Measurements from ENCODE around the gene SPNS2.

DNA sequence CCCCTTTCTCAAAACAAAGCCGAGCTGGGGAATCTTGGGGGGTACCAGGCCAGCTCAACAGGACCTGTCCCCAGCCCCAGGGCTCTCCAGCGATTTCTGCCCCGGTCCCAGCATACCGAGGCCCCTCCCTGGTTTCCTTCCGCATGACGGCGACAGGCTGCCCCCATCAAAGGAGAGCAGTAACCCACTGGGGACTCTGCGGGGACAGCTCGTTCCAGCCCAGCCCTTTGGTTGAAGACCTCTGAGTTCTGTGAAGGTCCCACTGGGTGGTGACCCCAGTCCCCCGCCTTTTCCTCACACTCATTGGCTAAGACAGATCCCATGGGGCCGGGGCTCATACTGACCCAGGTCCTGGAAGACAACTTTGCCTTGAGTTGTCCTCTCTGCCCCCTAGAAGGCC, 89.7 kb downstream of the SPNS2 start:
- TF ChIP-seq ELF1 (IDR thresholded peaks at IDR 0.05): no peak
- TF ChIP-seq, protein P1, sequence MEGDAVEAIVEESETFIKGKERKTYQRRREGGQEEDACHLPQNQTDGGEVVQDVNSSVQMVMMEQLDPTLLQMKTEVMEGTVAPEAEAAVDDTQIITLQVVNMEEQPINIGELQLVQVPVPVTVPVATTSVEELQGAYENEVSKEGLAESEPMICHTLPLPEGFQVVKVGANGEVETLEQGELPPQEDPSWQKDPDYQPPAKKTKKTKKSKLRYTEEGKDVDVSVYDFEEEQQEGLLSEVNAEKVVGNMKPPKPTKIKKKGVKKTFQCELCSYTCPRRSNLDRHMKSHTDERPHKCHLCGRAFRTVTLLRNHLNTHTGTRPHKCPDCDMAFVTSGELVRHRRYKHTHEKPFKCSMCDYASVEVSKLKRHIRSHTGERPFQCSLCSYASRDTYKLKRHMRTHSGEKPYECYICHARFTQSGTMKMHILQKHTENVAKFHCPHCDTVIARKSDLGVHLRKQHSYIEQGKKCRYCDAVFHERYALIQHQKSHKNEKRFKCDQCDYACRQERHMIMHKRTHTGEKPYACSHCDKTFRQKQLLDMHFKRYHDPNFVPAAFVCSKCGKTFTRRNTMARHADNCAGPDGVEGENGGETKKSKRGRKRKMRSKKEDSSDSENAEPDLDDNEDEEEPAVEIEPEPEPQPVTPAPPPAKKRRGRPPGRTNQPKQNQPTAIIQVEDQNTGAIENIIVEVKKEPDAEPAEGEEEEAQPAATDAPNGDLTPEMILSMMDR (IDR thresholded peaks at IDR 0.05): no peak
- TF ChIP-seq, protein P2, sequence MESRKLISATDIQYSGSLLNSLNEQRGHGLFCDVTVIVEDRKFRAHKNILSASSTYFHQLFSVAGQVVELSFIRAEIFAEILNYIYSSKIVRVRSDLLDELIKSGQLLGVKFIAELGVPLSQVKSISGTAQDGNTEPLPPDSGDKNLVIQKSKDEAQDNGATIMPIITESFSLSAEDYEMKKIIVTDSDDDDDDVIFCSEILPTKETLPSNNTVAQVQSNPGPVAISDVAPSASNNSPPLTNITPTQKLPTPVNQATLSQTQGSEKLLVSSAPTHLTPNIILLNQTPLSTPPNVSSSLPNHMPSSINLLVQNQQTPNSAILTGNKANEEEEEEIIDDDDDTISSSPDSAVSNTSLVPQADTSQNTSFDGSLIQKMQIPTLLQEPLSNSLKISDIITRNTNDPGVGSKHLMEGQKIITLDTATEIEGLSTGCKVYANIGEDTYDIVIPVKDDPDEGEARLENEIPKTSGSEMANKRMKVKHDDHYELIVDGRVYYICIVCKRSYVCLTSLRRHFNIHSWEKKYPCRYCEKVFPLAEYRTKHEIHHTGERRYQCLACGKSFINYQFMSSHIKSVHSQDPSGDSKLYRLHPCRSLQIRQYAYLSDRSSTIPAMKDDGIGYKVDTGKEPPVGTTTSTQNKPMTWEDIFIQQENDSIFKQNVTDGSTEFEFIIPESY (IDR thresholded peaks at IDR 0.05; ENCODE audit: borderline replicate concordance, low read depth): no peak
- TF ChIP-seq, protein P3, sequence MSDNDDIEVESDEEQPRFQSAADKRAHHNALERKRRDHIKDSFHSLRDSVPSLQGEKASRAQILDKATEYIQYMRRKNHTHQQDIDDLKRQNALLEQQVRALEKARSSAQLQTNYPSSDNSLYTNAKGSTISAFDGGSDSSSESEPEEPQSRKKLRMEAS (IDR thresholded peaks at IDR 0.05; ENCODE audit: low read depth): no peak
- TF ChIP-seq TEAD4 (IDR thresholded peaks at IDR 0.05; ENCODE audit: borderline replicate concordance, insufficient read depth): no peak

Measured in SK-N-SH (cell line).